ENCODE measurements around the gene PRRC2B. TPM values are rescaled to one million over a fixed set of nuclear protein-coding genes. Genes with fewer than 3 reads are reported as not detected.

Gene PRRC2B
- 249 and 255 TPM in 2 replicates for total RNA-seq (2021; fragmentation: NEBNext Ultra II Directional; extraction: Animal tissue kit (Norgen Biotek cat#: 25700))
- polyA plus RNA-seq (2011; rRNA removed): 37.3 and 55.3 TPM in 2 replicates
- 32.6 TPM for polyA plus RNA-seq (2011; cell fraction: cytosol; rRNA removed)
- polyA plus RNA-seq (2011; cell fraction: nucleus; rRNA removed): 115 TPM
- 96.3 to 122 TPM (median 108 TPM) in 4 replicates for polyA plus RNA-seq (2012, experiment 1 of 2)
- 52.2 TPM for polyA plus RNA-seq (2012, experiment 2 of 2)
- polyA plus RNA-seq (2013, experiment 1 of 2): 64.3 TPM
- polyA plus RNA-seq (2013, experiment 2 of 2): 64.7 TPM
- 102 and 131 TPM in 2 replicates for polyA minus RNA-seq (2011; rRNA and poly(A)+ RNA removed)
- polyA minus RNA-seq (2011; cell fraction: cytosol; rRNA and poly(A)+ RNA removed): 63.8 TPM
- 69.0 TPM for polyA minus RNA-seq (2011; cell fraction: nucleus; rRNA and poly(A)+ RNA removed)
- long read RNA-seq, experiment 1, full-length matches to known transcripts: 1 of 84 reads
- long read RNA-seq, experiment 1, partial matches to known transcripts: 66 of 84 reads
- long read RNA-seq, experiment 1, other reads (novel, unspliced or antisense): 17 of 84 reads
- long read RNA-seq, experiment 2, partial matches to known transcripts: 2 of 7 reads
- long read RNA-seq, experiment 2, other reads (novel, unspliced or antisense): 4 of 7 reads

DNA sequence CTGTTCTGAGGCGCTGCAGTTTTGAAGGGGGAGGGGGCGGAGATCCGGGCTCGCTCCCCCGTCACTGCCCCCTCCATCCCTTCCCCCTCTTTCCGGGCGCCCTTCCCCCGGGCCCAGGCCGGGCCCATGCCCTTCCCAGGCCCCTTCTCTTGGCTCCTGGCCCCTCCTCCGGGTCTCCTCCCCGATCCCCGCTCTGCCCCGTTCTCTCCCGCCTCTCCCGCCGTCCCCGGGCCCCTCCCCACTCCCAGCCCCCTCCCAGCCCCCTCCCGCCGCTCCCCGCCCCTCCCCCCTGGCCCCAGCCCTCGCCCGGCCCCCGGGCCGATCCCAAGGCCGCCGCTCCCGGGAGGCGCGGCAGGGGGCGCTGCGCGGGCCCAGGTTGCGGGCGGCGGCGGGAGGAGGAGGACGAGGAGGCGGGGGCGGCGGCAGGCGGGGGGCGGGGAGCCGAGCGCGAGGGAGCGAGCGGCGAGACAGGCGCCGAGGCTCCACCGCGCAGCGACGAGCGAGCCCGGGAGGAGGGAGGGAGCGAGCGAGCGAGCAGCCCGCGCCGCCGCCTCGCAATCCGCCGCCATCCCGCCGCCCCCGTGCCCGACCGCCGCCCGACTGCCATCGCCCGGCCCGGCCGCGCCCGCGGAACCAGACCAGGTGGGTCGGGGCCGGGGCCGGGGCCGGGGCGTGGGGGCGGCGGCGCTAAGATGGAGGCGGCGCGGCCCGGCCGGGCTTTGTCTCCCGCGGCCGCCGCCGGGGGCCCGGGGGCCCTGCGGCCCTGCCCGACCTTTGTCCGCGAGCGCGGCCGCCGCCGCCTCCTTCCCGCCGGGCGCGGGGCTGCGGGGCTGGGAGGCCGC lies at the start of gene PRRC2B:
Gene PRRC2B, plus strand, starts transcription at position 465 of the 842 bp plus-strand sequence. CDS start 36,059 bp downstream, outside the sequence.
- DNase-seq (ENCODE audit: low read depth in 1 of 2, low spot score in 2 of 2): peak; percentile 75 to 87
- Histone ChIP-seq H2AFZ (ENCODE audit: low read length) (no peak within 1 kb of the TSS), H3K79me2 (ENCODE audit: control insufficient read depth in 1 of 2, insufficient read depth in 2 of 2, low read length in 2 of 2) (peaks cover 39 to 45% of the 10 kb centered on the region in 2 experiments), H2AK5ac (ENCODE audit: low read depth, low read length) (no peak within 1 kb of the TSS), H4K8ac (ENCODE audit: extremely low read depth, insufficient read depth, low read length) (peak within 1 kb of the TSS; percentile 94; the same call in 1 of the 2 replicates), H4K20me1 (replicated peaks in 1 of 2; ENCODE audit: control insufficient read depth in 1 of 2, insufficient read depth in 2 of 2, low read length in 2 of 2) (peaks cover 24 to 26% of the 10 kb centered on the region in 2 experiments), H3K4me2 (ENCODE audit: insufficient read depth in 1 of 2, low read depth in 2 of 2, low read length in 2 of 2) (peak within 1 kb of the TSS; percentile 79 to 85), H2BK5ac (ENCODE audit: low read depth, low read length) (peak within 1 kb of the TSS; percentile 86), H2BK20ac (ENCODE audit: low read length) (peak within 1 kb of the TSS; percentile 11; the same call in 1 of the 2 replicates), H2BK120ac (replicated peaks; ENCODE audit: low read depth, low read length) (peak within 1 kb of the TSS; percentile 50), H3K9me3 (ENCODE audit: insufficient read depth in 2 of 2, low read depth in 1 of 2, low read length in 1 of 2) (no peaks in the 10 kb centered on the region), H3K79me1 (ENCODE audit: low read depth, low read length) (peaks cover 3% of the 10 kb centered on the region; the same call in 1 of the 2 replicates), H3K27ac (ENCODE audit: low read depth, low read length) (peak within 1 kb of the TSS; percentile 85), H2BK15ac (ENCODE audit: low read length) (no peak within 1 kb of the TSS), H2BK12ac (ENCODE audit: low read depth, low read length) (peak within 1 kb of the TSS; percentile 85), H3K36me3 (ENCODE audit: control insufficient read depth in 2 of 4, insufficient read depth in 4 of 4, low read length in 3 of 4) (peaks cover 0 to 3% (median 0%) of the 10 kb centered on the region in 4 experiments; a peak in 1 of 8 replicates), H3K4me3 (ENCODE audit: extremely low read depth in 1 of 4, insufficient read depth in 2 of 4, low read depth in 3 of 4, low read length in 4 of 4) (peak within 1 kb of the TSS; percentile 70 to 88 (median 83)), H3K14ac (ENCODE audit: insufficient read length) (no peak within 1 kb of the TSS), H3K27me3 (replicated peaks in 1 of 4; ENCODE audit: control insufficient read depth in 3 of 4, extremely low read depth in 1 of 4, insufficient read depth in 3 of 4, low read length in 3 of 4) (no peaks in the 10 kb centered on the region), H3K18ac (ENCODE audit: extremely low read depth, low read length) (peak within 1 kb of the TSS; percentile 88), H3K4ac (replicated peaks; ENCODE audit: insufficient read length, low read depth, low read length) (peak within 1 kb of the TSS; percentile 86), H3K23ac (ENCODE audit: insufficient read length) (no peak within 1 kb of the TSS), H4K5ac (ENCODE audit: insufficient read length, low read depth, low read length) (peak within 1 kb of the TSS; percentile 57), H4K91ac (replicated peaks; ENCODE audit: insufficient read length, low read length) (peak within 1 kb of the TSS; percentile 69), H3K56ac (replicated peaks; ENCODE audit: insufficient read length, low read depth, low read length) (no peak within 1 kb of the TSS), H3K9ac (replicated peaks in 1 of 4; ENCODE audit: extremely low read depth in 1 of 4, low read depth in 3 of 4, low read length in 3 of 4) (peak within 1 kb of the TSS; percentile 76 to 99 (median 81)), H3K4me1 (replicated peaks in 1 of 4; ENCODE audit: control insufficient read depth in 3 of 4, insufficient read depth in 4 of 4, low read length in 3 of 4) (peaks cover 8 to 28% (median 14%) of the 10 kb centered on the region in 4 experiments), H3K23me2 (ENCODE audit: low read depth, low read length) (peaks cover 13% of the 10 kb centered on the region)
- ChIA-PET POLR2A (ENCODE audit: partially characterized antibody) (interaction anchor here (0.5 to 2.2 kb wide), 4 partner anchors 9 to 26 kb away, joined by 3 to 10 read pairs (median 5); no protein-coding TSS in a partner anchor), CTCF (ENCODE audit: partially characterized antibody) (no interaction called here)
- WGBS, 2 experiments (ENCODE audit: extremely low coverage in 1 of 2, insufficient coverage in 1 of 2, insufficient read length in 1 of 2, insufficient replicate concordance in 2 of 2, low coverage in 1 of 2, low lambda C conversion rate in 2 of 2, missing lambda C conversion rate in 1 of 2): 3% methylated on average over 12 of the region's 114 CpGs; no CpG with 5 or more reads in 1 of the 2 experiments
- no peak for FAIRE-seq
- TF ChIP-seq NANOG (IDR thresholded peaks at IDR 0.05; ENCODE audit: insufficient read depth, low read depth, low read length, poor library complexity, severe bottlenecking) (peak; percentile 34), HDAC6 (IDR thresholded peaks at IDR 0.05; ENCODE audit: low read depth, low read length) (no peak), RNF2 (IDR thresholded peaks at IDR 0.05; ENCODE audit: borderline replicate concordance, low read depth, low read length, missing control alignments, poor library complexity, severe bottlenecking) (no peak), KDM1A (IDR thresholded peaks at IDR 0.05; ENCODE audit: borderline replicate concordance, low read length) (0 out of 2 replicates have a peak, but pooled peaks have one; percentile 16), TAF7 (optimal IDR thresholded peaks at IDR 0.05; ENCODE audit: borderline replicate concordance, low read depth, low read length) (no peak), EGR1 (IDR thresholded peaks at IDR 0.05; ENCODE audit: borderline replicate concordance, low read depth, low read length) (no peak), TCF12 (IDR thresholded peaks at IDR 0.05; ENCODE audit: low read depth, low read length) (0 out of 2 replicates have a peak, but pooled peaks have one; percentile 16)

Measured in H1 (cell line).